A549 treated with RU486 at 1 μM for 4 hours (cell line): ENCODE results near the gene CASS4. TPM values are rescaled to one million over a fixed set of nuclear protein-coding genes. Genes with fewer than 3 reads are reported as not detected.

Experiments
- total RNA-seq: library from RNA; stranded (reverse); fragments of 200-300 nt; extraction: Qiagen RNA extraction; gene quantifications from 5 replicates; pipeline ENCODE4 v1.2.3, GENCODE V29; 2022; ENCODE audit warnings: low read depth

The CASS4 gene
- total RNA-seq: 0.03 to 0.08 TPM (median 0.05 TPM) in 3 of 5 replicates, not detected in the others

GRCh38 chr20:56411759-56412472 lies at the start of gene CASS4:
Gene CASS4 (plus strand): TSS chr20:56412260. CDS start chr20:56412459, 199 bp downstream.

GRCh38 chr20:56392132-56392880 lies 19.8 kb upstream of the CASS4 start, which contains the start of the genes AURKA and CSTF1:
Gene AURKA (minus strand): TSS chr20:56392215. CDS start chr20:56388197, 4,018 bp downstream.
Gene CSTF1 (plus strand): TSS chr20:56392645. CDS start chr20:56395553, 2,908 bp downstream.

GRCh38 chr20:56468316-56469076 lies 56.4 kb downstream of the CASS4 start, which contains the start of gene RTF2:
Gene RTF2 (plus strand): TSS chr20:56468627. CDS start chr20:56468698, 71 bp downstream.

Other genes starting within 250 kb of the CASS4 start
- not detected in 5 replicates for gene MC3R, start 163.5 kb upstream of the CASS4 start, total RNA-seq
- 7.6 to 12.4 TPM (median 12.3 TPM) in 5 replicates for gene FAM210B, start 53.3 kb upstream of the CASS4 start, total RNA-seq
- gene AURKA, start 20.0 kb upstream of the CASS4 start, total RNA-seq: 102 to 115 TPM (median 110 TPM) in 5 replicates
- gene CSTF1, start 19.6 kb upstream of the CASS4 start, total RNA-seq: 33.6 to 40.4 TPM (median 38.5 TPM) in 5 replicates
- gene RTF2, start 56.4 kb downstream of the CASS4 start, total RNA-seq: 80.1 to 100 TPM (median 88.8 TPM) in 5 replicates
- gene FAM209A, start 112.5 kb downstream of the CASS4 start, total RNA-seq: 0.21 to 0.59 TPM (median 0.31 TPM) in 4 of 5 replicates, not detected in the other
- gene FAM209B, start 121.0 kb downstream of the CASS4 start, total RNA-seq: 0.25 to 0.59 TPM (median 0.48 TPM) in 4 of 5 replicates, not detected in the other
- 12.3 to 16.1 TPM (median 12.7 TPM) in 5 replicates for gene TFAP2C, start 217.0 kb downstream of the CASS4 start, total RNA-seq